Measurements from ENCODE around the gene ANKRD13C.

DNA sequence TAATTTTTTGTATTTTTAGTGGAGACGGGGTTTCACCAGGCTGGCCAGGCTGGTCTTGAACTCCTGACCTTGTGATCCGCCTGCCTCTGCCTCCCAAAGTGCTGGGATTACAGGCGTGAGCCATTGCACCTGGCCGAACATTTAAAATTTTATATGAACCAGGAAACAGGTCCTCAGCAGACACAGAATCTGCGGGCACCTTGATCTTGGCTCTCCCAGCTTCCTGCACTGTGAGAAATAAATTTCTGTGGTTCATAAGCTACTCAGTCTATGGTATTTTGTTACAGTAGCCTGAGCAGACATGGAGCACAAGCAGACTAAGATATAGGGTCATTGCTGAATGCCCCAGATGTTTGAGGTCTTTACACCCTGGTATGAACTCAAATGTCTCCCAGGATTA lies 33.0 kb upstream of the ANKRD13C start:
- TF ChIP-seq, protein P1, sequence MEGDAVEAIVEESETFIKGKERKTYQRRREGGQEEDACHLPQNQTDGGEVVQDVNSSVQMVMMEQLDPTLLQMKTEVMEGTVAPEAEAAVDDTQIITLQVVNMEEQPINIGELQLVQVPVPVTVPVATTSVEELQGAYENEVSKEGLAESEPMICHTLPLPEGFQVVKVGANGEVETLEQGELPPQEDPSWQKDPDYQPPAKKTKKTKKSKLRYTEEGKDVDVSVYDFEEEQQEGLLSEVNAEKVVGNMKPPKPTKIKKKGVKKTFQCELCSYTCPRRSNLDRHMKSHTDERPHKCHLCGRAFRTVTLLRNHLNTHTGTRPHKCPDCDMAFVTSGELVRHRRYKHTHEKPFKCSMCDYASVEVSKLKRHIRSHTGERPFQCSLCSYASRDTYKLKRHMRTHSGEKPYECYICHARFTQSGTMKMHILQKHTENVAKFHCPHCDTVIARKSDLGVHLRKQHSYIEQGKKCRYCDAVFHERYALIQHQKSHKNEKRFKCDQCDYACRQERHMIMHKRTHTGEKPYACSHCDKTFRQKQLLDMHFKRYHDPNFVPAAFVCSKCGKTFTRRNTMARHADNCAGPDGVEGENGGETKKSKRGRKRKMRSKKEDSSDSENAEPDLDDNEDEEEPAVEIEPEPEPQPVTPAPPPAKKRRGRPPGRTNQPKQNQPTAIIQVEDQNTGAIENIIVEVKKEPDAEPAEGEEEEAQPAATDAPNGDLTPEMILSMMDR (IDR thresholded peaks at IDR 0.05), result no peak
- TF ChIP-seq POLR2AphosphoS5 (IDR thresholded peaks at IDR 0.05), result no peak
- no peak for TF ChIP-seq POLR2A (IDR thresholded peaks at IDR 0.05)
